Hepatocyte (in vitro differentiated cells): Measurements from ENCODE around the gene MORC3.

Experiments
- EZH2 ChIP-seq: fragments of 200-600 bp; sonication (generic); IDR thresholded peaks from 2 replicates; pipeline ENCODE4 v1.6.1; 2016; ENCODE audit warnings: antibody characterized with exemption, mild to moderate bottlenecking, borderline replicate concordance
- EZH2phosphoT487 ChIP-seq: fragments of 200-600 bp; sonication (generic); IDR thresholded peaks from one replicate; pipeline ENCODE4 v1.6.1; 2018; ENCODE audit warnings: antibody characterized with exemption, mild to moderate bottlenecking, low read depth, moderate library complexity; ENCODE audit not compliant: unreplicated experiment, severe bottlenecking
- TF ChIP-seq, protein P1 (sequence below): fragments of 200-600 bp; sonication (generic); IDR thresholded peaks from 2 replicates; pipeline ENCODE4 v1.5.1; 2016; ENCODE audit warnings: antibody characterized with exemption, mild to moderate bottlenecking; ENCODE audit not compliant: poor library complexity

DNA sequence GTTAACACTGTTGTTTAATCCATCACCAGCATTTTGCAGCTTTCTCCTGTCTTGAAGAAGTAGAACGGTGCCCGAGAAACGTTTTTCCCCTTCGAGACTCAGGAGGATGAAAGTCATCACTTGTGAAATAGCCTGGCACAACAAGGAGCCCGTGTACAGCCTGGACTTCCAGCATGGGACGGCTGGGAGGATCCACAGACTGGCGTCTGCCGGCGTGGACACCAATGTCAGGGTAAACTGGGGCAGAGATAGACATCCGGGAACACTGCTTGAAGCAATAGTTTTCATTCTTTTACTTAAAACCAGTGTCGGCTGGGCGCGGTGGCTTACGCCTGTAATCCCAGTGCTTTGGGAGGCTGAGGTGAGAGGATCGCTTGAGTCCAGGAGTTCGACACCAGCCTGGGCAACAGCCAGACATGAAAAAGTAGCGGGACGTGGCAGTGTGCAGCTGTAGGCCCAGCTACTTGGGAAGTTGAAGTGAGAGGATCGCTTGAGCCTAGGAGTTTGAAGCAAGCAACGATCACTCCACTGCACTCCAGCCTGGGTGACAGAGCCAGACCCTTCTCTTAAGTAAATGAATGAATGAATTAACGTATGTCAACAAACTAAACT lies 66.1 kb downstream of the MORC3 start:
- TF ChIP-seq, protein P1, sequence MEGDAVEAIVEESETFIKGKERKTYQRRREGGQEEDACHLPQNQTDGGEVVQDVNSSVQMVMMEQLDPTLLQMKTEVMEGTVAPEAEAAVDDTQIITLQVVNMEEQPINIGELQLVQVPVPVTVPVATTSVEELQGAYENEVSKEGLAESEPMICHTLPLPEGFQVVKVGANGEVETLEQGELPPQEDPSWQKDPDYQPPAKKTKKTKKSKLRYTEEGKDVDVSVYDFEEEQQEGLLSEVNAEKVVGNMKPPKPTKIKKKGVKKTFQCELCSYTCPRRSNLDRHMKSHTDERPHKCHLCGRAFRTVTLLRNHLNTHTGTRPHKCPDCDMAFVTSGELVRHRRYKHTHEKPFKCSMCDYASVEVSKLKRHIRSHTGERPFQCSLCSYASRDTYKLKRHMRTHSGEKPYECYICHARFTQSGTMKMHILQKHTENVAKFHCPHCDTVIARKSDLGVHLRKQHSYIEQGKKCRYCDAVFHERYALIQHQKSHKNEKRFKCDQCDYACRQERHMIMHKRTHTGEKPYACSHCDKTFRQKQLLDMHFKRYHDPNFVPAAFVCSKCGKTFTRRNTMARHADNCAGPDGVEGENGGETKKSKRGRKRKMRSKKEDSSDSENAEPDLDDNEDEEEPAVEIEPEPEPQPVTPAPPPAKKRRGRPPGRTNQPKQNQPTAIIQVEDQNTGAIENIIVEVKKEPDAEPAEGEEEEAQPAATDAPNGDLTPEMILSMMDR, result no peak
- TF ChIP-seq EZH2phosphoT487 (no peak), EZH2 (no peak)
